GM12872 (cell line): ENCODE measurements around the gene ARF1.

Source experiments
- CTCF ChIP-seq: IDR thresholded peaks from 3 replicates; pipeline ENCODE4 v1.5.1; 2011; ENCODE audit warnings: low read depth, mild to moderate bottlenecking, low read length, moderate library complexity; ENCODE audit not compliant: insufficient read depth

ARF1 gene

GRCh38 chr1:228062812-228063211 is 19.7 kb upstream of the ARF1 start:
- peak; percentile 10; the same call in 1 of the 3 replicates for TF ChIP-seq CTCF

- no peak for TF ChIP-seq CTCF
These were observed 19.0 kb upstream of the ARF1 start for GRCh38 chr1:228063251-228064191.

- TF ChIP-seq CTCF: no peak
These were observed 18.2 kb upstream of the ARF1 start for GRCh38 chr1:228064296-228064695.

GRCh38 chr1:228064741-228065542 is 17.6 kb upstream of the ARF1 start:
- TF ChIP-seq CTCF: no peak

GRCh38 chr1:228065543-228066347 is 16.8 kb upstream of the ARF1 start:
- TF ChIP-seq CTCF: no peak

GRCh38 chr1:228066416-228066815 is 16.1 kb upstream of the ARF1 start:
- no peak for TF ChIP-seq CTCF
